ENCODE data around the gene PDE6D. TPM values are rescaled to one million over a fixed set of nuclear protein-coding genes. Genes with fewer than 3 reads are reported as not detected.

PDE6D gene
- total RNA-seq, 1 donor from 2014 or later = 14.8 TPM

GRCh38 chr2:231706731-231707624, 74.1 kb downstream of the PDE6D start:
- DNase-seq = peak; percentile 99

- no peak for DNase-seq
These were observed 77.1 kb downstream of the PDE6D start for GRCh38 chr2:231704017-231704416.

GRCh38 chr2:231701456-231702373, 79.4 kb downstream of the PDE6D start:
- peak; percentile 54 for DNase-seq

- DNase-seq = peak; percentile 83
These were observed 82.1 kb downstream of the PDE6D start for GRCh38 chr2:231699006-231699405.

- DNase-seq = no peak
These were observed 85.1 kb downstream of the PDE6D start for GRCh38 chr2:231696004-231696367.

- no peak for DNase-seq
These were observed 87.1 kb downstream of the PDE6D start for GRCh38 chr2:231693956-231694355.

- no peak for DNase-seq
These were observed 88.2 kb downstream of the PDE6D start for GRCh38 chr2:231692847-231693246.

- DNase-seq = no peak
These were observed 89.8 kb downstream of the PDE6D start for GRCh38 chr2:231691251-231691772.

GRCh38 chr2:231689124-231689893, 91.8 kb downstream of the PDE6D start:
- DNase-seq = no peak

GRCh38 chr2:231688719-231689118, 92.4 kb downstream of the PDE6D start:
- DNase-seq = no peak

GRCh38 chr2:231687961-231688360, 93.1 kb downstream of the PDE6D start:
- no peak for DNase-seq

- no peak for DNase-seq
These were observed 93.8 kb downstream of the PDE6D start for GRCh38 chr2:231687133-231687852.

GRCh38 chr2:231686192-231687100, 94.6 kb downstream of the PDE6D start:
- no peak for DNase-seq

- DNase-seq = no peak
These were observed 95.5 kb downstream of the PDE6D start for GRCh38 chr2:231685349-231686191.

- DNase-seq = peak; percentile 75
These were observed 96.5 kb downstream of the PDE6D start for GRCh38 chr2:231684314-231685223.

GRCh38 chr2:231683292-231684235, 97.5 kb downstream of the PDE6D start:
- DNase-seq = peak; percentile 85

Data from tongue (tissue), 2 donors.